Fibroblast of the conjunctiva (primary cell): Measurements from ENCODE around the gene GAPVD1.

Experiments used
- DNase-seq: peaks from one replicate; pipeline ENCODE4 v3.0.0-alpha.2; 2010; ENCODE audit warnings: low read depth

Gene GAPVD1

DNA sequence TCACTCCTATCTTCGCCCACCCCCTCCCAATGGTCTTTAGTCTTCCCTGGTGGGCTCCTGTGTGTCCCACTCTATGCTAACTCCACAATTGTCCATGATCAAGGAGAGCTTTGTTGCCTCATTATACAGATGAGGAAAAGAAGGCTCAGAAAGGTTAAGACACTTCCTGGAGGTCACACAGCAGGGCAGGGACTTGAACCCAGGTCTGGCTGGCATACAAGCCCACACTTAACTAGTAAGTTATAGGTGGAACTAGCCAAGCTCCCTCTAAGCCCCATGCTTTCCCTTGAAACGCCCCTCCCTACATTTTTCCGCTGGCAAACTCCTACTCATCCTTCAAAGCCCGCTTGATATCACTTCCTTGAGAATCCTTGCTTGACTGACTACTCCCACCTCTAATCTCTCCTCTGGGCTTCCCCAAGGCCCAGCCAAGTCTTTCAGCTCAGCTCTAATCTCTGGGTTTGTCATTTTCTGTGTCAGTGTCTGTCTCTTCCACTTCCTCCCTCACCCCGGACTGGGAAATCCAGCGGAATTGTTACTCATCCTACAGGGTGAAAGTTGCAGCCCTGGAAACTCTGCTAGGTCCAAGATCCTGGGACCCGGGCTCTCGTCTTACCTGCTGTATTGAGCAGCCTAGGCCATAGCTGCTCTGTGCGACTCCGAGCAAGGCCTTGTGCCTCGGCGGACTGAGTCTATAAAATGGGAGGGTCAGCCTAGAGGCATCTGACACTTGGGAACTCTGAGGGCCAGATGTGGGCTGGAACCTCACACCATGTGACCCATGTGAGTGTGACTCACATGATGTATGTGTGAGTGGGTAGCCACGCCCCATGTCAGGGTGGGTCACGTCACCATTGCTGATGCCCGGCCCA, 144.5 kb downstream of the GAPVD1 start:
- DNase-seq: no peak

DNA sequence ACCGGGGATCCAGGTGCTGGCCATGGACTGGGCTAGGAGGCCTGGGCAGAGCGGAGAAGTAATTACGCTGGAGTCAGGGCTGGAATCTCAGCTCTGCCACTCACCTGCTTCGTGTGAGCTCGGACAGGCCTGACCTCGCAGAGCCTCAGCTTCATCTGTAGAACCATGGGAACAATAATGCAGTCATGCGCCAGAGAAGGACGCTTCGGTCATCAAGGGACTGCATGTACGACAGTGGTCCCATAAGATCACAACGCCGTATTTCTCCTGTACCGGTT, 145.1 kb downstream of the GAPVD1 start:
- DNase-seq: no peak

DNA sequence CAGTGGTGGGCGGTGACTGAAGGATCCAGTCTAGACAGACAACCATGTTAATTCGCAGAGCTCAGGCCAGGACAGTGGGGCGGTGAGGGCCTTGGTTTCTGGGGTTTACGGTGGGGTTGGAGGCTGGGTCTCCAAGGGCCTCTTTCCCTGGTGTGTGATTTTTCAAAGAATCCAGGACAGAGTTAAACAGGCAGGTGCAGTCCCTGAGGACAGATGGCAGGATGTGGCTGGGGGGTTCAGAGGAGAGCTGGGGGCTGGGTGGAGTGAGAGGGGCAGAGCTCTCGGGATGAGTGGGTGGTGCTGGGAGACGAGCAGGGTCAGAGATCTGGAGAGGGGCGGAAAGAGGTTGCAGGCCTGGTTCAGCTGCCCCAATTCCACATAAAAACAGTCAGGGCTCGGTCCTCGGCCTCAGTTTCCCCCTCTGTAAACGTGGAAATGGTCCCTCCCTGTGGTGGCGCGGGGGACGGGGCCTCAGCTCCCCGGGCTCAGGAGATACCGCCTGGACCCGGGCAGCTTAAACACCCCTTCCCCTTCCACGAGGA, 145.9 kb downstream of the GAPVD1 start:
- no peak for DNase-seq

DNA sequence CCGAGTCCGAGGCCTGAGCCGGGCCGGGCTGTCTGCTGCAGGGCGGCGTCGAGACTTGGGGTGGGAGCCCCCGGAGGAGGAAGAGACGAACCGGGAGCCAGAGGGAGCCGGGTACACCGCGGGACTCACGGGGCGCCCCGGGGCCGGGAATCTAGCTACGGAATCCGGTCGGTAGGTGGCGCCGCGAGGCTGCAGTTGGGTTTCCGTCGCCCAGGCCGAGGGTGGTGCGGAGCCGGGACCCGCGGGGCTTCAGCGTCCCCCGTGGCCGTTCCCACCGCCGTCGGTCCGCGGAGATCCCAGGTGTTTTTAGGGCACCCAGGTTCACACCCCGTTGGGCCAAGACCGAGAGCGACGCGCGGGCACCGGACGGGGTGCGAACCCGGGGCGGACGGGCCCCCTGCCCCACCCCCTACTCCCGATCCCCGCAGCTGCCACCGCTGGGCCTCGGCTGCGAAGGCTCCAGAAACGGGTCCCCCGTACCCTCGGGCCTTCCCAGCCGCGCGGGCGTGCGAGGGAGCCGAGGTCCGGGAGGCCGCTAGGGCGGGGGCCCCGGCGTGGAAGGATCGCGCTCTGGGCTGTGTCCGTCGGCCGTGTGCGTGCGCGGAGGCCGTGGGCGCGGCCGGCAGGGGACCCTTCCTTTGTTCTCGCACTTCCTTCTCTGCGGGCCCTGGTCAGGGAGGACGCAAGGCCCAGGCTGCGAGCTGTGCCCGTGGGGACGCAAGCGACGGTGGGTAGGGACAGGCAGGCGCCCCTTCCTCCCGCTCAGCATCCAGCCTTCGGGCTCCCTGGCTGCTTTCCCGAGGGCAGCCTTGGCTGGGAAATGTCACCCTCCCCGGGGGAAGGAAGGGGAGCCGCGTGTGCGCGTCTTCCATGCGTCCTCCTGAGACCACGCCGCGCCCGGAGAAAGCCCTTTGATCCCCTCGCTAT, 146.6 kb downstream of the GAPVD1 start:
- peak; percentile 32 for DNase-seq

DNA sequence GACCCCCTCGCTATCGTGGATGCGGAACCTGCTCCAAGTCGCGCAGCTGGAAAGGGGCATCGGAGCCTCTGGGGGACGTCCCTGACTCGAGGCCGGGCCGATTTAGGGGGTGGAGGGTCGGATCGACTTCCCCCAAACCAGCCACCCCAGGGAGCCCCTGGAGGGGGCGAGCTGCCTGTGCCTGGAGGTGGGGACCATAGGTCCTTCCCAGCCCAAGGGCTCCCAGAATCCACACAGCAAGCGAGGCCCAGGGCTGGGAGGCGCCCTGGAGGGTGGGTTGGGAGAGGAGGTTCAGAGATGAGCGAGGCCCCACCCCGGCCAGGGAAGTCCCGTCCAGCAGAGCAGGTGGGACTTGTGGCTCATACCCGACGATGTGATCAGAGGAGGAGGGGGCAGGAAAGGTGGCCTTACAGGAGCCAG, 147.6 kb downstream of the GAPVD1 start:
- no peak for DNase-seq

DNA sequence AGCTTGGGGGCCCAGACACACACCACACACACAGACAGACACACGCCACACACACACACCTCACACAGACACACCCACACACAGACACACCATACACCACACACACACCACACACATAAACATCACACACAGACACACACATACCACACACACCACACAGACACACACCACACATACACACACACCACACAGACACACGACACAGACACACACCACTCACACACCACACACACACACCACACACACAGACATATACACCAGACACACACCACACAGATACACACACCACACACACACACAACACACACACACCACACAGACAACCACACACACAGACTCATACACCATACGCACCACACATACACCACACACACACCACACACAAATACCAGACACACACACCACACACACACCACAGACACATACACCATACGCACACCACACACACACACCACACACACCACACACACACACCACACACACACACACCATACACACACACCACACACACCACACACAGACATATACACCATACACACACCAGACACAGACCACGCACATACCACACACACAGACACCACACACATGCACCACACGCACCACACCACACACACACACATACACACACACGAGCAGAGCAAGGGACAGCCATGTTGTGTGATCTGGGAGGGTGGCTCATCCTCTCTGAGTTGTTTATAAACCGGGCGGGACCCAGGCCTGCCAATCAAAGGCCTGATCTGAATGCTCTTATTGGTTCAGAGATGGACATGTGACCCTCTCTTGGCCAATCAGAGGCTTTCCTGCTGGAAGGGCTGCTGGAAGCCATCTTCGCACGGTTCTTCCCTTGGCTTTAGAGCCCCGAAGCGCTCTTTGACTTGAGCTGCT, 148.3 kb downstream of the GAPVD1 start:
- no peak for DNase-seq

DNA sequence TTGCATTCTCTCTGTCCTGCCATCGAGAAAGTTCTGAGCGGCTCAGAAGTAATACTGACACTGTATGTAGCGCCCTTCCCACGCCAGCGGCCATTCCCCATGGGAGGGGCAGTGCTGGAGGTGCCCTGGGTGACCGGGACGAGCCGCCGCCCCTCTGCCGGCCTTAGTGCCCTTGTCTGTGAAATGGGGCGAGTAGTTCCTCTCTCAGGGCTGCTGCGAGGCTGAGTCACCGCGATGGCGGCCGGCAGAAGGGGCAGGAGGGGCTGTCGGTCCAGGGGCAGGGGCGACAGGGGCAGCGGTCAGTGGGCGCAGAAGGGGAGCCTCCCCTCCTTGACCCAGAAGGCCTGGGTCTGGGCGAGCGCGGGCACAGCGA, 148.9 kb downstream of the GAPVD1 start:
- DNase-seq: no peak

DNA sequence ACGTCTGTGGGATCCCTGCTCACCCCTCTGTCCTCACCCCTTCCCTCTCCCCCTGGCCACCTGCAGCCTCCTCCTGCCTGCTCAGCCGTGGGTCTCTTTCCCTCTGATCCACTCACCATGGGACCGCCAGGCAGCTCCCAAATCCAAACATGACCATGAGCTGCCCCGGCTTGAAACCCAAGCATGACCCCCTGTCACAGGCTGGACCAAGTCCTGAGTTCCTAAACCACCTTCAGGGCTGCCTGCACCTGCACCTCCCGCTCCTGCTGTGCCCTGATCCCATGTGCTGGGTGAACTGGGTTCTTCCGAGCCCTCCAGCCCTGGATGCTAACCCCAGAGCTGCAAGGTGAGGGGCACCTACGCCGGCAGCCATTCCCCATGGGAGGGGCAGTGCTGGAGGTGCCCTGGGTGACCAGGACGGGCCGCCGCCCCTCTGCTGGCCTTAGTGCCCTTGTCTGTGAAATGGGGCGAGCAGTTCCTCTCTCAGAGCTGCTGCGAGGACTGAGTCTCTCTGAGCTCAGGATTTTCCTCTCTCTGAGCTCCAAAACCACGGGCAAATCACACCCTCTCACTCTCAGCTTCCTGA, 149.6 kb downstream of the GAPVD1 start:
- no peak for DNase-seq

DNA sequence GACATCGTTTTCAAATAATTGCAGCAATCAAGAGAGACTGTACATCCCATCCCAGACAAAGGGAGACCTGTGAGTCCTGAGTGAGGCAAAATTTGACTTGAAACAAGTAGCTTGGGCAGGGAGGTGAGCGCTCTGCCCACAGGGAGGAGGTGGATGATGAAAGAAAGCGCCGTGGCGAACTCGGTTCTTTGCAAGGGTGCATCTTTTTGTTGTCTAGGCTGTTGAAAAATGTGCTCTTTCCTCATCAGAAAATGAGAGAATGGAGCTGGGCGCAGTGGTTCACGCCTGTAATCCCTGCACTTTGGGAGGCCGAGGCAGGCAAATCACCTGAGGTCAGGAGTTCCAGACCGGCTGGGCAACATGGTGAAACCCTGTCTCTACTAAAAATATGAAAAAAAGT, 150.5 kb downstream of the GAPVD1 start:
- no peak for DNase-seq

DNA sequence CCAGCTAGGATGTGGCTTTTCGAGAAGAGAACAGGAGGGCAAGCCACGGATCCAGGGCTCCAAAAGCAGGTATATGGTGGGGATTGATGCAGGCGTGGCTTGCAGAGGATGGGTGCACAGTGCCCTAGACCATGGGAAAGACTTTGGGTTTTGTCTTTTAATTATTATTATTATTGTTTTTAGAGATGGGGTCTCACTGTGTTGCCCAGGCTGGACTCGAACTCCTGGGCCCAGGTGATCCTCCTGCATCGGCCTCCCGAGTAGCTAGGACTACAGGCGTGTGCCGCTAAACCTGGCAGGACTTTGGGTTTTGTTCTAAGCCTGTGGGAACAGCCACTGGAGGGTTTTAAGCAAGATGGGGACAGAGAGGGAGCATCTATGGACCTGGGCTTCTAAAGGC, 152.0 kb downstream of the GAPVD1 start:
- no peak for DNase-seq

DNA sequence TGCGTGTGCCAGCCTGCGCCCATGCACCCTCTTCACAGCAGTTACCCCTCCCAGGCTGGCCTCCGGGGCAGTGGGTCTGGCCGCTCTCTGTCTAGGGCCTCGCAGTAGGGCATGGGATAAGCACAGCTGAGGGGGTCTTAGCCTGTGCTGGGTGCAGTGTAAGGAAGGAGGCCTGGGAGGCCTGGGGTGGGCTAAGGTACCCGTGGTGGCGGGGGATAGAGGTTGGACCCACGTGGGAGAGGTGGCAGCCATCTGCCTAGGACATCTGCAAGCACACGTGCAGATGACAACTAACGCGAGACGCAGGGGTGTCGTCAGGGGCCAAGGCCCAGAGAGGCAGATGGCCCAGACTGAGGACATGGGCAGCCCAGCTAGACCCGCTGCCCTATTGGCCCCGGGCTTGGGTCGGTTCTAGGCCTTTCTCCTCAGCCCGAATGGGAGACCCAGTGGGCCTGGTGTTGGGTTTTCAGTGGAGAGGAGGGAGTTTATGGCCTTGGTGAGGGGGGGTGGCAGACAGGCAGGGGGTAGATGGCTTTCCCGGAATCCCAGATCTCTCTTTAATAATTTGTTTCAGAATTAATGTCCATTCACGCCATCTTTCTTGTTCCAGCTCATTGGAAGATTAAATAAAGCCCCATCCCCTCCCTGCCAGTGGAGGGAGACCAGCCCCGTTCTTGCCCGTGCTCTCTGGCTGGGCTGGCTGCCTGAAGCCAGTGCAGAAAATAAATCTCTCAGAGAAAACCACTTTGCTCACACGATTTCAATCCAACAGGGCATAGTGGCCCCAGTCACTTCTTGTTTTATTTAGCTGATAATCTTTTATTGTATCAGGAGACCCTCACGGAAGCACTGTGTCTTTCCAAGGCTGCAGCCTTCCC, 154.2 kb downstream of the GAPVD1 start:
- no peak for DNase-seq

DNA sequence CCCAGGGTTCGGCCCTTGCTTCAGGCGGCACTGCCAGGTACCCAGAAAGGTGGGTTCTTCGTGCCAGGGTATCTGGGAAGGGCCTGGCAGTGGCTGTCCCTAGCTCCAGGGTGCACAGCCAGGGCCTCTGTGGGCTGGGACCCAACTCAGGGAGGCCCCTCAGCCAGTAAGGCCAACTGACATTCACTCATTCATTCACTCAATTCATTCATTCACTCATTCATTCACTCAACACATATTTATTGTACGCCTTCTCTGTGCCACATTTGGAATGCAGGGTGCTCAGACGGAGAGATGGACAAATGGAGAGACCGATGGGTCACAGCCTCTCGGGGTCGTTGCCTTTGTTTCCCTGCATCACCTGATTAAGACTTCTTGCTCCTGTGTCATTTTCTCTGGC, 154.9 kb downstream of the GAPVD1 start:
- no peak for DNase-seq
